DMS 273 (cell line): ENCODE data around the gene TSPAN17.
A peak's percentile ranks its signal among the peaks of the same experiment; 100 is the strongest.

ENCODE experiments used
- DNase-seq: peaks from one replicate; lab custom pipeline; 2025; ENCODE audit not compliant: unreplicated experiment; lab: John Stamatoyannopoulos, UW

The TSPAN17 gene

GRCh38 chr5:176658817-176659511, 11.7 kb downstream of the TSPAN17 start:
- DNase-seq, result no peak

- no peak for DNase-seq
Measured at GRCh38 chr5:176659512-176659839, 12.2 kb downstream of the TSPAN17 start.

GRCh38 chr5:176659860-176660461, 12.7 kb downstream of the TSPAN17 start:
- no peak for DNase-seq

- no peak for DNase-seq
Measured at GRCh38 chr5:176660530-176660859, 13.2 kb downstream of the TSPAN17 start.

GRCh38 chr5:176660860-176661641, 13.8 kb downstream of the TSPAN17 start:
- DNase-seq, result peak; percentile 91

GRCh38 chr5:176661676-176662075, 14.4 kb downstream of the TSPAN17 start:
- no peak for DNase-seq

- no peak for DNase-seq
Measured at GRCh38 chr5:176662371-176663333, 15.4 kb downstream of the TSPAN17 start.

- no peak for DNase-seq
Measured at GRCh38 chr5:176663566-176663965, 16.3 kb downstream of the TSPAN17 start.

GRCh38 chr5:176664479-176664878, 17.2 kb downstream of the TSPAN17 start:
- DNase-seq, result no peak

GRCh38 chr5:176664886-176665285, 17.6 kb downstream of the TSPAN17 start:
- no peak for DNase-seq

GRCh38 chr5:176665517-176665916, 18.2 kb downstream of the TSPAN17 start:
- no peak for DNase-seq

GRCh38 chr5:176667637-176668036, 20.4 kb downstream of the TSPAN17 start:
- DNase-seq, result no peak

GRCh38 chr5:176670449-176670848, 23.2 kb downstream of the TSPAN17 start:
- DNase-seq, result peak; percentile 44

- DNase-seq, result no peak
Measured at GRCh38 chr5:176671399-176671798, 24.1 kb downstream of the TSPAN17 start.

GRCh38 chr5:176671890-176672747, 24.8 kb downstream of the TSPAN17 start:
- no peak for DNase-seq

GRCh38 chr5:176673651-176674583, 26.6 kb downstream of the TSPAN17 start:
- no peak for DNase-seq

GRCh38 chr5:176674799-176675198, 27.5 kb downstream of the TSPAN17 start:
- no peak for DNase-seq

- peak; percentile 78 for DNase-seq
Measured at GRCh38 chr5:176675676-176676360, 28.5 kb downstream of the TSPAN17 start.
